T-cell (primary cell): ENCODE measurements around the gene PPM1B. TPM values are rescaled to one million over a fixed set of nuclear protein-coding genes. Genes with fewer than 3 reads are reported as not detected.

Source experiments
- ATAC-seq, 4 experiments: fragments of 200-7000 bp in 3 of 4; fragments of 150-1000 bp in 1 of 4; cut with Tn5 transposase; replicated peaks in 1 of 4; 1 replicate in 3 of 4; 2 replicates in 1 of 4; pipeline ENCODE4 v1.10.0; 2021; ENCODE audit warnings: moderate library complexity in 3 of 4, mild to moderate bottlenecking in 2 of 4, moderate number of reproducible peaks in 1 of 4
- CTCF ChIA-PET, 2 donors: fragments of 300-600 bp; sonication (Branson Sonifier 250); formaldehyde crosslinking; loops; one replicate each; lab custom pipeline; 2022; ENCODE audit warnings: antibody characterized with exemption in 2 of 2; lab: Charles Lee
- POLR2A ChIA-PET, 2 donors: fragments of 300-600 bp; sonication (Branson Sonifier 250); formaldehyde crosslinking; loops; one replicate each; lab custom pipeline; 2022; ENCODE audit warnings: antibody characterized with exemption in 2 of 2; lab: Charles Lee
- DNase-seq, 35 experiments: peaks; one replicate each; pipeline versions ENCODE4 v3.0.0 to v3.0.0-alpha.2; 2013 to 2023
- H3K27ac ChIP-seq: one replicate; pipeline ENCODE4 v1.5.1; 2013; ENCODE audit warnings: low read length
- H3K27me3 ChIP-seq, 2 experiments: replicated peaks in 1 of 2; 1 replicate in 1 of 2; 2 replicates in 1 of 2; pipeline versions ENCODE4 v1.6.1 to v1.7.0; 2013; ENCODE audit warnings: low read length in 1 of 2, mixed read lengths in 1 of 2; ENCODE audit not compliant: control insufficient read depth in 2 of 2, insufficient read depth in 2 of 2; ENCODE audit errors: extremely low read depth in 1 of 2
- H3K36me3 ChIP-seq, 2 donors: 1 replicate in 1 of 2; 2 replicates in 1 of 2; pipeline versions ENCODE4 v1.6.1 to v1.7.0; 2013; ENCODE audit warnings: low read length in 1 of 2; ENCODE audit not compliant: control insufficient read depth in 2 of 2, insufficient read depth in 1 of 2; ENCODE audit errors: extremely low read depth in 1 of 2
- H3K4me1 ChIP-seq, 2 experiments: 1 replicate in 1 of 2; 2 replicates in 1 of 2; pipeline versions ENCODE4 v1.6.1 to v1.7.0; 2013; ENCODE audit warnings: low read length in 2 of 2, mixed read lengths in 1 of 2; ENCODE audit not compliant: insufficient read depth in 2 of 2, control insufficient read depth in 1 of 2; ENCODE audit errors: extremely low read depth in 1 of 2
- H3K4me3 ChIP-seq, 2 donors: 1 replicate in 1 of 2; 2 replicates in 1 of 2; pipeline versions ENCODE4 v1.5.1 to v1.7.0; 2013; ENCODE audit warnings: mild to moderate bottlenecking in 2 of 2, low read length in 1 of 2, moderate library complexity in 1 of 2; ENCODE audit not compliant: control insufficient read depth in 1 of 2; ENCODE audit errors: extremely low read depth in 1 of 2
- H3K9me3 ChIP-seq: 2 replicates; pipeline ENCODE4 v1.7.0; 2013
- H3K27ac Mint-ChIP-seq, 2 donors: one replicate each; pipeline ENCODE4 v1.8.0; 2020 to 2021; ENCODE audit warnings: mild to moderate bottlenecking in 2 of 2, mixed read lengths in 2 of 2
- H3K27me3 Mint-ChIP-seq, 2 donors: one replicate each; pipeline ENCODE4 v1.8.0; 2021 to 2022; ENCODE audit warnings: mixed read lengths in 2 of 2
- H3K36me3 Mint-ChIP-seq: one replicate; pipeline ENCODE4 v1.8.0; 2021; ENCODE audit warnings: mixed read lengths
- H3K4me1 Mint-ChIP-seq, 3 donors: one replicate each; pipeline ENCODE4 v1.8.0; 2020 to 2022; ENCODE audit warnings: mixed read lengths in 3 of 3, mild to moderate bottlenecking in 1 of 3
- H3K4me3 Mint-ChIP-seq, 3 donors: one replicate each; pipeline ENCODE4 v1.8.0; 2020 to 2022; ENCODE audit warnings: mild to moderate bottlenecking in 3 of 3, mixed read lengths in 3 of 3, moderate library complexity in 3 of 3
- H3K9me3 Mint-ChIP-seq, 3 donors: one replicate each; pipeline ENCODE4 v1.8.0; 2020 to 2022; ENCODE audit warnings: mixed read lengths in 3 of 3
- WGBS: methylation state at CpG from one replicate; pipeline ENCODE4 v1.1.5; 2013; ENCODE audit warnings: missing lambda C conversion rate; ENCODE audit not compliant: insufficient coverage; 5-methylcytosine and 5-hydroxymethylcytosine counted together
- total RNA-seq, 35 experiments: library from RNA in 6 of 35; stranded (reverse) in 6 of 35; fragments of 120-200 nt in 1 of 35; gene quantifications; one replicate each; pipeline versions ENCODE4 v1.2.1 to v1.2.4 and lab custom pipeline; 2013 to 2026

The PPM1B gene
- total RNA-seq, 5 donors from 2014 or later (not counting 1 experiment from before 2014, with no cell fraction given): 58.9 to 78.7 (median 70.3) TPM

GRCh38 chr2:44242904-44243303 is 74.2 kb downstream of the PPM1B start:
- H3K4me1 ChIP-seq: peaks cover 9 to 11% of the 10 kb centered on the region in 2 experiments
- no peak overlapping the region for H3K27ac ChIP-seq
- ChIA-PET POLR2A (interaction anchor here in 1 of 2 donors (0.6 to 0.8 kb wide), 2 partner anchors 123 to 217 kb away, joined by 3 read pairs; no protein-coding TSS in a partner anchor), CTCF (interaction anchor here (0.6 to 2.5 kb wide), 9 partner anchors 24 to 155 kb away, joined by 3 to 10 read pairs (median 3); no protein-coding TSS in a partner anchor)
- Mint-ChIP-seq H3K27ac (peak overlapping the region; percentile 36 to 64), H3K36me3 (no peaks in the 10 kb centered on the region), H3K9me3 (no peaks in the 10 kb centered on the region), H3K4me1 (peaks cover 36 to 38% (median 38%) of the 10 kb centered on the region in 3 donors), H3K27me3 (no peaks in the 10 kb centered on the region), H3K4me3 (no peak overlapping the region)
- ATAC-seq: no peak
- no peak overlapping the region for H3K4me3 ChIP-seq
- H3K9me3 ChIP-seq: no peaks in the 10 kb centered on the region
- DNase-seq: no peak
- WGBS: no CpG with 5 or more reads among the region's 2 CpGs
- no peaks in the 10 kb centered on the region for H3K36me3 ChIP-seq
- H3K27me3 ChIP-seq: no peaks in the 10 kb centered on the region

- peaks cover 30 to 34% (median 32%) of the 10 kb centered on the region in 3 donors for H3K4me1 Mint-ChIP-seq
- POLR2A ChIA-PET: interaction anchor here in 1 of 2 donors (0.6 kb wide), 1 partner anchor 61 kb away, joined by 3 read pairs; no protein-coding TSS in a partner anchor
Observed at GRCh38 chr2:44244135-44244871, 75.6 kb downstream of the PPM1B start.

GRCh38 chr2:44245083-44245861 is 76.6 kb downstream of the PPM1B start:
- Histone ChIP-seq H3K36me3 (no peaks in the 10 kb centered on the region), H3K4me3 (no peak overlapping the region), H3K27me3 (no peaks in the 10 kb centered on the region), H3K9me3 (no peaks in the 10 kb centered on the region), H3K27ac (no peak overlapping the region), H3K4me1 (peaks cover 4 to 5% of the 10 kb centered on the region in 2 experiments)
- ChIA-PET CTCF (interaction anchor here (0.5 to 1.4 kb wide), 6 partner anchors 10 to 753 kb away, joined by 3 to 8 read pairs (median 4); partner anchors contain the start of genes CAMKMT (in 1 of the 2) and PREPL (in 1 of the 2)), POLR2A (interaction anchor here (0.5 to 0.7 kb wide), 4 partner anchors 19 to 1388 kb away, joined by 3 to 5 read pairs (median 4); no protein-coding TSS in a partner anchor)
- Mint-ChIP-seq H3K27me3 (no peaks in the 10 kb centered on the region), H3K4me3 (peak overlapping the region in 1 of 3 donors; percentile 72), H3K4me1 (peaks cover 24 to 27% (median 25%) of the 10 kb centered on the region in 3 donors), H3K9me3 (no peaks in the 10 kb centered on the region), H3K27ac (peak overlapping the region; percentile 0 to 13), H3K36me3 (no peaks in the 10 kb centered on the region)
- WGBS: no CpG with 5 or more reads among the region's 3 CpGs
- ATAC-seq: no peak
- no peak for DNase-seq

More at GRCh38 chr2:44244135-44244871, 75.6 kb downstream of the PPM1B start:
- Mint-ChIP-seq H3K9me3 (no peaks in the 10 kb centered on the region), H3K27ac (peak overlapping the region; percentile 31 to 70), H3K4me3 (peak overlapping the region; percentile 72 to 83 (median 73)), H3K36me3 (no peaks in the 10 kb centered on the region), H3K27me3 (no peaks in the 10 kb centered on the region)
- Histone ChIP-seq H3K36me3 (no peaks in the 10 kb centered on the region), H3K4me3 (peak overlapping the region in 1 of 2 donors; percentile 33), H3K9me3 (no peaks in the 10 kb centered on the region), H3K27ac (no peak overlapping the region), H3K4me1 (peaks cover 4 to 5% of the 10 kb centered on the region in 2 experiments), H3K27me3 (no peaks in the 10 kb centered on the region)
- peak in 34 of 35 experiments; percentile 20 to 86 (median 43) for DNase-seq
- no CpG with 5 or more reads among the region's 12 CpGs for WGBS
- ATAC-seq: peak; percentile 83 to 92 (median 86)
- CTCF ChIA-PET: interaction anchor here (0.5 to 2.5 kb wide), 11 partner anchors 9 to 752 kb away, joined by 3 to 10 read pairs (median 4); no protein-coding TSS in a partner anchor

GRCh38 chr2:44246436-44246835 is 77.8 kb downstream of the PPM1B start:
- no CpG with 5 or more reads among the region's 1 CpG for WGBS
- CTCF ChIA-PET: interaction anchor here in 1 of 2 donors (0.6 to 1.4 kb wide), 2 partner anchors 34 to 97 kb away, joined by 3 to 4 read pairs; no protein-coding TSS in a partner anchor
- peak overlapping the region in 1 of 2 donors; percentile 6 for H3K27ac Mint-ChIP-seq
- POLR2A ChIA-PET: interaction anchor here in 1 of 2 donors (0.7 kb wide), 1 partner anchor 1331 kb away, joined by 3 read pairs; no protein-coding TSS in a partner anchor
- Histone ChIP-seq H3K27ac (no peak overlapping the region), H3K4me3 (no peak overlapping the region), H3K27me3 (no peaks in the 10 kb centered on the region), H3K9me3 (no peaks in the 10 kb centered on the region), H3K36me3 (no peaks in the 10 kb centered on the region), H3K4me1 (peaks cover 4 to 5% of the 10 kb centered on the region in 2 experiments)
- no peak overlapping the region for H3K4me3 Mint-ChIP-seq
- DNase-seq: no peak
- no peaks in the 10 kb centered on the region for H3K9me3 Mint-ChIP-seq
- H3K36me3 Mint-ChIP-seq: no peaks in the 10 kb centered on the region
- ATAC-seq: no peak
- no peaks in the 10 kb centered on the region for H3K27me3 Mint-ChIP-seq
- peaks cover 24 to 27% (median 25%) of the 10 kb centered on the region in 3 donors for H3K4me1 Mint-ChIP-seq

GRCh38 chr2:44246840-44247369 is 78.2 kb downstream of the PPM1B start:
- POLR2A ChIA-PET: interaction anchor here in 1 of 2 donors (0.7 kb wide), 1 partner anchor 1330 kb away, joined by 3 read pairs; no protein-coding TSS in a partner anchor
- no peak overlapping the region for H3K27ac Mint-ChIP-seq
- H3K4me1 Mint-ChIP-seq: peaks cover 24 to 27% (median 25%) of the 10 kb centered on the region in 3 donors
- no peaks in the 10 kb centered on the region for H3K36me3 Mint-ChIP-seq
- no peaks in the 10 kb centered on the region for H3K27me3 Mint-ChIP-seq
- H3K27me3 ChIP-seq: no peaks in the 10 kb centered on the region
- no peak overlapping the region for H3K27ac ChIP-seq
- H3K4me3 ChIP-seq: no peak overlapping the region
- ATAC-seq (no peak), DNase-seq (no peak)
- H3K9me3 ChIP-seq: no peaks in the 10 kb centered on the region
- CTCF ChIA-PET: no interaction called here
- H3K4me3 Mint-ChIP-seq: no peak overlapping the region
- H3K9me3 Mint-ChIP-seq: peaks cover 0 to 3% (median 0%) of the 10 kb centered on the region in 3 donors
- WGBS: no CpG with 5 or more reads among the region's 3 CpGs
- H3K4me1 ChIP-seq: peaks cover 4 to 5% of the 10 kb centered on the region in 2 experiments
- H3K36me3 ChIP-seq: no peaks in the 10 kb centered on the region
